GM19023 (cell line): Measurements from ENCODE around the gene PHF3.

ENCODE experiments used
- ATAC-seq: cut with Tn5 transposase; IDR thresholded peaks from one replicate; pipeline ENCODE4 v1.9.1; 2021; ENCODE audit warnings: mild to moderate bottlenecking, moderate library complexity; ENCODE audit not compliant: unreplicated experiment

Gene PHF3

GRCh38 chr6:63764318-63764916 lies 128.8 kb downstream of the PHF3 start:
- ATAC-seq: no peak
